Keratinocyte (primary cell): Measurements from ENCODE around the gene ZNF680. TPM values are rescaled to one million over a fixed set of nuclear protein-coding genes. Genes with fewer than 3 reads are reported as not detected.

Experiments
- DNase-seq: peaks from one replicate; pipeline ENCODE4 v3.0.0-alpha.2; 2011; ENCODE audit warnings: low read depth, missing footprints, low spot score
- FAIRE-seq: peaks from 2 replicates; lab custom pipeline; 2011; peaks lifted over from hg19 to GRCh38; lab: Jason Lieb, UNC
- H2AFZ ChIP-seq: 2 replicates; pipeline ENCODE4 v1.6.0; 2012; ENCODE audit warnings: low read length, control low read depth, inconsistent platforms; ENCODE audit not compliant: control insufficient read depth
- H3K27ac ChIP-seq: 2 replicates; pipeline ENCODE4 v1.5.1; 2011; ENCODE audit warnings: low read length; ENCODE audit not compliant: control insufficient read depth, insufficient read depth
- H3K27me3 ChIP-seq: 3 replicates; pipeline ENCODE4 v1.6.0; 2011; ENCODE audit warnings: low read length; ENCODE audit not compliant: control insufficient read depth, insufficient read depth; ENCODE audit errors: extremely low read depth
- H3K36me3 ChIP-seq, 2 experiments: 2 replicates in 1 of 2; 3 replicates in 1 of 2; pipeline ENCODE4 v1.5.1; 2011; ENCODE audit warnings: low read length in 2 of 2, mild to moderate bottlenecking in 1 of 2; ENCODE audit not compliant: control insufficient read depth in 2 of 2, insufficient read depth in 2 of 2; ENCODE audit errors: extremely low read depth in 1 of 2
- H3K4me1 ChIP-seq: 3 replicates; pipeline ENCODE4 v1.5.1; 2011; ENCODE audit warnings: low read length; ENCODE audit not compliant: control insufficient read depth, insufficient read depth; ENCODE audit errors: extremely low read depth
- H3K4me2 ChIP-seq: 3 replicates; pipeline ENCODE4 v1.6.0; 2011; ENCODE audit warnings: low read depth, low read length; ENCODE audit not compliant: control insufficient read depth, insufficient read depth; ENCODE audit errors: extremely low read depth
- H3K4me3 ChIP-seq, 3 experiments: fragments of 200-600 bp in 1 of 3; sonication (generic) in 1 of 3; 2 replicates in 2 of 3; 3 replicates in 1 of 3; pipeline ENCODE4 v1.5.1; 2011 to 2016; ENCODE audit warnings: low read length in 3 of 3, mild to moderate bottlenecking in 3 of 3, control low read depth in 2 of 3, inconsistent platforms in 1 of 3, low read depth in 1 of 3, mixed read lengths in 1 of 3, mixed run types in 1 of 3, moderate library complexity in 1 of 3; ENCODE audit not compliant: control insufficient read depth in 2 of 3, insufficient read depth in 2 of 3; ENCODE audit errors: extremely low read depth in 1 of 3
- H3K79me2 ChIP-seq: 2 replicates; pipeline ENCODE4 v1.6.0; 2012; ENCODE audit warnings: low read length; ENCODE audit not compliant: control insufficient read depth, insufficient read depth
- H3K9ac ChIP-seq: 3 replicates; pipeline ENCODE4 v1.6.0; 2011; ENCODE audit warnings: low read length; ENCODE audit not compliant: control insufficient read depth, insufficient read depth; ENCODE audit errors: extremely low read depth
- H3K9me1 ChIP-seq: 3 replicates; pipeline ENCODE4 v1.6.0; 2011; ENCODE audit warnings: low read length; ENCODE audit not compliant: control insufficient read depth, insufficient read depth; ENCODE audit errors: extremely low read depth
- H3K9me3 ChIP-seq: 2 replicates; pipeline ENCODE4 v1.5.1; 2012; ENCODE audit warnings: low read depth, low read length; ENCODE audit not compliant: control insufficient read depth
- H4K20me1 ChIP-seq: 3 replicates; pipeline ENCODE4 v1.6.0; 2011; ENCODE audit warnings: low read length; ENCODE audit not compliant: control insufficient read depth, insufficient read depth; ENCODE audit errors: extremely low read depth
- CTCF ChIP-seq, 3 experiments: IDR thresholded peaks in 1 of 3; conservative IDR thresholded peaks in 1 of 3; optimal IDR thresholded peaks in 1 of 3; 2 replicates in 2 of 3; 3 replicates in 1 of 3; pipeline versions ENCODE3 to v1.5.1; 2011; ENCODE audit warnings: low read length in 3 of 3, mild to moderate bottlenecking in 3 of 3, moderate library complexity in 2 of 3, control low read depth in 1 of 3, inconsistent platforms in 1 of 3; ENCODE audit not compliant: insufficient read depth in 2 of 3; ENCODE audit errors: extremely low read depth in 1 of 3
- EZH2 ChIP-seq: IDR thresholded peaks from one replicate; pipeline ENCODE4 v1.6.1; 2012; ENCODE audit warnings: inconsistent platforms, mild to moderate bottlenecking, low read length, moderate library complexity
- dilution Hi-C: fragments of 300-500 bp; cut with MboI; formaldehyde crosslinking; loops from one replicate; pipeline ENCODE4 v1.7.0; 2020; ENCODE audit warnings: low sequenced_read_pairs; ENCODE audit not compliant: extremely low pct_ligation_motif_present
- polyA plus RNA-seq, 5 experiments: library from polyadenylated mRNA; depleted of rRNA in 3 of 5; stranded (reverse) in 3 of 5; stranded (forward) in 1 of 5; unstranded in 1 of 5; fragments of >200 nt; gene quantifications; 1 replicate in 1 of 5; 2 replicates in 3 of 5; 3 replicates in 1 of 5; pipeline versions ENCODE4 v1.2.1 to v1.2.3, GENCODE V29; 2011 to 2012; ENCODE audit warnings: missing spikeins in 2 of 5, low read depth in 1 of 5, low replicate concordance in 1 of 5

ZNF680 gene
- polyA plus RNA-seq, 1 donor (not counting 4 experiments of a cell fraction or from before 2014, with no cell fraction given), result 4.5 TPM

GRCh38 chr7:64528770-64529169 is 34.1 kb downstream of the ZNF680 start:
- Histone ChIP-seq H3K9me1 (no peaks in the 10 kb centered on the region), H3K79me2 (peaks cover 11% of the 10 kb centered on the region), H2AFZ (no peak overlapping the region), H4K20me1 (no peaks in the 10 kb centered on the region), H3K4me1 (no peaks in the 10 kb centered on the region), H3K4me2 (no peak overlapping the region), H3K27ac (no peak overlapping the region), H3K9me3 (peaks cover 8% of the 10 kb centered on the region), H3K4me3 (no peak overlapping the region), H3K36me3 (peaks cover 3 to 9% of the 10 kb centered on the region in 2 experiments), H3K27me3 (no peaks in the 10 kb centered on the region), H3K9ac (no peak overlapping the region)
- FAIRE-seq (no peak), DNase-seq (no peak)
- TF ChIP-seq EZH2 (no peak), CTCF (optimal IDR thresholded peaks at IDR 0.05 in 1 of 3, IDR thresholded peaks at IDR 0.05 in 1 of 3, conservative IDR thresholded peaks at IDR 0.05 in 1 of 3; ENCODE audit: extremely low read depth in 1 of 3, insufficient read depth in 2 of 3, low read length in 3 of 3) (no peak)
- dilution Hi-C loops, result no loop called here

- H3K79me2 ChIP-seq, result peaks cover 2% of the 10 kb centered on the region
- DNase-seq, result no peak
- H3K36me3 ChIP-seq, result peaks cover 0 to 3% of the 10 kb centered on the region in 2 experiments
- H3K4me3 ChIP-seq, result no peak overlapping the region
- peaks cover 16% of the 10 kb centered on the region for H3K9me3 ChIP-seq
- TF ChIP-seq EZH2 (no peak), CTCF (optimal IDR thresholded peaks at IDR 0.05 in 1 of 3, IDR thresholded peaks at IDR 0.05 in 1 of 3, conservative IDR thresholded peaks at IDR 0.05 in 1 of 3; ENCODE audit: extremely low read depth in 1 of 3, insufficient read depth in 2 of 3, low read length in 3 of 3) (no peak)
- no peaks in the 10 kb centered on the region for H3K9me1 ChIP-seq
- H4K20me1 ChIP-seq, result no peaks in the 10 kb centered on the region
- dilution Hi-C loops, result no loop called here
- H3K4me1 ChIP-seq, result no peaks in the 10 kb centered on the region
- H2AFZ ChIP-seq, result no peak overlapping the region
- H3K4me2 ChIP-seq, result no peak overlapping the region
- no peaks in the 10 kb centered on the region for H3K27me3 ChIP-seq
- no peak overlapping the region for H3K9ac ChIP-seq
- H3K27ac ChIP-seq, result no peak overlapping the region
- FAIRE-seq, result no peak
Measured at GRCh38 chr7:64521409-64521984, 41.4 kb downstream of the ZNF680 start.
